HepG2 (cell line): Measurements from ENCODE around the gene FOXN3. TPM values are rescaled to one million over a fixed set of nuclear protein-coding genes. Genes with fewer than 3 reads are reported as not detected.

ENCODE experiments used
- AHR ChIP-seq: IDR thresholded peaks from 2 replicates; pipeline ENCODE4 v1.6.1; 2018; ENCODE audit warnings: missing genetic modification reagents, missing compliant biosample characterization
- CAMTA2 ChIP-seq: sonication (generic); formaldehyde crosslinking; IDR thresholded peaks from 2 replicates; pipeline ENCODE4 v1.4.0; 2020; ENCODE audit warnings: mild to moderate bottlenecking, missing genetic modification reagents, borderline replicate concordance
- MEF2D ChIP-seq: sonication (generic); formaldehyde crosslinking; IDR thresholded peaks from 2 replicates; pipeline ENCODE4 v1.5.1; 2020; ENCODE audit warnings: mild to moderate bottlenecking, missing genetic modification reagents
- PITX1 ChIP-seq: sonication (generic); formaldehyde crosslinking; IDR thresholded peaks from 2 replicates; pipeline ENCODE4 v1.5.1; 2020; ENCODE audit warnings: mild to moderate bottlenecking, missing genetic modification reagents
- RARG ChIP-seq: sonication (generic); formaldehyde crosslinking; IDR thresholded peaks from 2 replicates; pipeline ENCODE4 v1.4.0; 2020; ENCODE audit warnings: low read depth, mild to moderate bottlenecking, missing genetic modification reagents
- SMARCE1 ChIP-seq: fragments of 450-650 bp; IDR thresholded peaks from 2 replicates; pipeline ENCODE4 v1.6.1; 2017; ENCODE audit warnings: borderline replicate concordance
- STAG1 ChIP-seq: sonication (generic); formaldehyde crosslinking; IDR thresholded peaks from 2 replicates; pipeline ENCODE4 v1.4.0; 2020; ENCODE audit warnings: missing genetic modification reagents
- ZMAT3 ChIP-seq: sonication (generic); formaldehyde crosslinking; conservative IDR thresholded peaks from 2 replicates; pipeline ENCODE4 v1.7.0; 2021; ENCODE audit warnings: missing genetic modification reagents
- ZNF263 ChIP-seq: sonication (generic); formaldehyde crosslinking; IDR thresholded peaks from 2 replicates; pipeline ENCODE4 v1.4.0; 2020; ENCODE audit warnings: missing genetic modification reagents
- ZNF557 ChIP-seq: sonication (generic); formaldehyde crosslinking; IDR thresholded peaks from 2 replicates; pipeline ENCODE4 v1.4.0; 2020; ENCODE audit warnings: missing genetic modification reagents
- ZNF562 ChIP-seq: sonication (generic); formaldehyde crosslinking; IDR thresholded peaks from 2 replicates; pipeline ENCODE4 v1.8.0; 2022; ENCODE audit warnings: missing genetic modification reagents, borderline replicate concordance
- ZNF577 ChIP-seq: sonication (generic); formaldehyde crosslinking; IDR thresholded peaks from 2 replicates; pipeline ENCODE4 v1.4.0; 2020; ENCODE audit warnings: mild to moderate bottlenecking, low read depth, missing genetic modification reagents, borderline replicate concordance
- polyA plus RNA-seq, 8 experiments: library from polyadenylated mRNA; depleted of rRNA in 3 of 8; stranded (reverse) in 7 of 8; unstranded in 1 of 8; fragments of >200 nt; fragmentation: Illumina TruSeq in 4 of 8; extraction: Trizol in 4 of 8; gene quantifications; 2 replicates each; pipeline versions ENCODE4 v1.2.1 to v1.2.3, GENCODE V29; 2011 to 2016; ENCODE audit warnings: low read depth in 4 of 8, missing spikeins in 1 of 8, mixed read lengths in 1 of 8; ENCODE audit not compliant: insufficient read depth in 1 of 8
- total RNA-seq, 5 experiments: library from RNA; depleted of rRNA; stranded (reverse); fragments of >200 nt; fragmentation: Illumina TruSeq; extraction: Trizol; gene quantifications; 2 replicates each; pipeline ENCODE4 v1.2.3, GENCODE V29; 2016; ENCODE audit warnings: low read depth in 1 of 5
- TF ChIP-seq, protein P1 (sequence below): sonication (generic); formaldehyde crosslinking; IDR thresholded peaks from one replicate; pipeline ENCODE4 v1.5.1; 2020; ENCODE audit warnings: mild to moderate bottlenecking, missing genetic modification reagents; ENCODE audit errors: not compliant biosample characterization
- TF ChIP-seq, protein P2 (sequence below): IDR thresholded peaks from 2 replicates; pipeline ENCODE4 v1.6.1; 2018; ENCODE audit warnings: missing genetic modification reagents, mild to moderate bottlenecking, missing compliant biosample characterization
- TF ChIP-seq, protein P3 (sequence below): sonication (generic); formaldehyde crosslinking; IDR thresholded peaks from 2 replicates; pipeline ENCODE4 v1.4.0; 2020; ENCODE audit warnings: mild to moderate bottlenecking, low read depth, missing genetic modification reagents
- TF ChIP-seq, protein P4 (sequence below): sonication (generic); formaldehyde crosslinking; IDR thresholded peaks from 2 replicates; pipeline ENCODE4 v1.8.0; 2022; ENCODE audit warnings: mild to moderate bottlenecking, missing genetic modification reagents, moderate library complexity

The FOXN3 gene
- total and polyA plus RNA-seq, 2 of the 13 experiments (the other 11 are each of a cell fraction or from before 2014, with no cell fraction given), result 32.4 to 70.2 TPM

DNA sequence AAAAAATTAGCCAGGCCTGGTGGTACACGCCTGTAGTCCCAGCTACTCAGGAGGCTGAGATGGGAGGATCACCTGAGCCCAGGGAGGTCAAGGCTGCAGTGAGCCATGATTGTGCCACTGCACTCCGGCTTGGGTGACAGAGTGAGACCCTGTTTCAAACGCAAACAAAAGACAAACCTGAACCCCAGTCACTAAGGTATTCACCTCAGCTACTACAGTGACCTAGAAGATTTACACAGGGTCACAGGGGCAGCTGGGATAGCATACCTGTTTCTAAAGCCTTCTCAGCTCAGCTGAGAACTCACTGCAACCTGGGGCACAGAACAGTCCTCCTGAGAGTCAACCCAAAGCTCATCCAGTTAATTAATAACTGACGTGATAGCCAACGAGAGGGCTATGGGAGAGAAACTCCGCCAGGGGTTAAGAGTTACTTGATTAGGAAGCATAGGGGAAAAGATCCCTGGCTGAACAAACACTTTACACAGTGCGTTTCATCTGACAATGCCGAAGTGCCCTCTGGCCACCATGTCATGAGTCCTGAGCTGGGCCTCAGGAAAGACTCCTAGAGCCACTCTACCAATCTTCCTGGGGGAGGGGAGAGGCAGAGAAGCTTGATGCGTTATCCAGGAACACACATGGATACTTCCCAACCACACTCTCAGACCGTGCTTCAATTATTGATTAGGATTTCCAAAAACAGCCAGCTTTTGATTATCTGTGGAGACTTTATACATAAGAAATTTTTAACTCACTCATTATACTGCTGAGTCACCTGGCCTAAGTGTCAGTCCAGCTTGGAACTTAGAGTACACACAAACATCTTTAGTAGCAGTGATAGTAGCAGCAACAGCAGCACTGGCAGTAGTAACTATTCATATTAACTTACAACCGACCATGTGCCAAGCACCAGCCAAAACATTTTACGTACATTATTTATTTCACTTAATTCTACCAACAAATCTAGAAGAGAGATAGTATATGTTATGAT is 48.2 kb downstream of the FOXN3 start (continued):
- TF ChIP-seq, protein P1, sequence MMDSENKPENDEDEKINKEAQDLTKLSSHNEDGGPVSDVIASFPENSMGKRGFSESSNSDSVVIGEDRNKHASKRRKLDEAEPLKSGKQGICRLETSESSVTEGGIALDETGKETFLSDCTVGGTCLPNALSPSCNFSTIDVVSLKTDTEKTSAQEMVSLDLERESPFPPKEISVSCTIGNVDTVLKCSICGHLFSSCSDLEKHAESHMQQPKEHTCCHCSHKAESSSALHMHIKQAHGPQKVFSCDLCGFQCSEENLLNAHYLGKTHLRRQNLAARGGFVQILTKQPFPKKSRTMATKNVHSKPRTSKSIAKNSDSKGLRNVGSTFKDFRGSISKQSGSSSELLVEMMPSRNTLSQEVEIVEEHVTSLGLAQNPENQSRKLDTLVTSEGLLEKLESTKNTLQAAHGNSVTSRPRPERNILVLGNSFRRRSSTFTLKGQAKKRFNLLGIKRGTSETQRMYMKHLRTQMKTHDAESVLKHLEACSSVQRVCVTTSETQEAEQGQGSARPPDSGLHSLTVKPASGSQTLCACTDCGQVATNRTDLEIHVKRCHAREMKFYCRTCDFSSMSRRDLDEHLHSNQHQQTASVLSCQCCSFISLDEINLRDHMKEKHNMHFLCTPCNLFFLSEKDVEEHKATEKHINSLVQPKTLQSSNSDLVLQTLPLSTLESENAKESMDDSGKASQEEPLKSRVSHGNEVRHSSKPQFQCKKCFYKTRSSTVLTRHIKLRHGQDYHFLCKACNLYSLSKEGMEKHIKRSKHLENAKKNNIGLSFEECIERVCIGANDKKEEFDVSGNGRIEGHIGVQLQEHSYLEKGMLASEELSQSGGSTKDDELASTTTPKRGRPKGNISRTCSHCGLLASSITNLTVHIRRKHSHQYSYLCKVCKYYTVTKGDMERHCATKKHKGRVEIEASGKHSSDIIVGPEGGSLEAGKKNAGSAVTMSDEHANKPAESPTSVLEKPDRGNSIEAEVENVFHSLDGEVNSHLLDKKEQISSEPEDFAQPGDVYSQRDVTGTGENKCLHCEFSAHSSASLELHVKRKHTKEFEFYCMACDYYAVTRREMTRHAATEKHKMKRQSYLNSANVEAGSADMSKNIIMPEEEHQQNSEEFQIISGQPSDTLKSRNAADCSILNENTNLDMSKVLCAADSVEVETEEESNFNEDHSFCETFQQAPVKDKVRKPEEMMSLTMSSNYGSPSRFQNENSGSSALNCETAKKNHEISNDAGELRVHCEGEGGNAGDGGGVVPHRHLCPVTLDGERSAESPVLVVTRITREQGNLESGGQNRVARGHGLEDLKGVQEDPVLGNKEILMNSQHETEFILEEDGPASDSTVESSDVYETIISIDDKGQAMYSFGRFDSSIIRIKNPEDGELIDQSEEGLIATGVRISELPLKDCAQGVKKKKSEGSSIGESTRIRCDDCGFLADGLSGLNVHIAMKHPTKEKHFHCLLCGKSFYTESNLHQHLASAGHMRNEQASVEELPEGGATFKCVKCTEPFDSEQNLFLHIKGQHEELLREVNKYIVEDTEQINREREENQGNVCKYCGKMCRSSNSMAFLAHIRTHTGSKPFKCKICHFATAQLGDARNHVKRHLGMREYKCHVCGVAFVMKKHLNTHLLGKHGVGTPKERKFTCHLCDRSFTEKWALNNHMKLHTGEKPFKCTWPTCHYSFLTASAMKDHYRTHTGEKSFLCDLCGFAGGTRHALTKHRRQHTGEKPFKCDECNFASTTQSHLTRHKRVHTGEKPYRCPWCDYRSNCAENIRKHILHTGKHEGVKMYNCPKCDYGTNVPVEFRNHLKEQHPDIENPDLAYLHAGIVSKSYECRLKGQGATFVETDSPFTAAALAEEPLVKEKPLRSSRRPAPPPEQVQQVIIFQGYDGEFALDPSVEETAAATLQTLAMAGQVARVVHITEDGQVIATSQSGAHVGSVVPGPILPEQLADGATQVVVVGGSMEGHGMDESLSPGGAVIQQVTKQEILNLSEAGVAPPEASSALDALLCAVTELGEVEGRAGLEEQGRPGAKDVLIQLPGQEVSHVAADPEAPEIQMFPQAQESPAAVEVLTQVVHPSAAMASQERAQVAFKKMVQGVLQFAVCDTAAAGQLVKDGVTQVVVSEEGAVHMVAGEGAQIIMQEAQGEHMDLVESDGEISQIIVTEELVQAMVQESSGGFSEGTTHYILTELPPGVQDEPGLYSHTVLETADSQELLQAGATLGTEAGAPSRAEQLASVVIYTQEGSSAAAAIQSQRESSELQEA (CRISPR knock-in tag), result no peak
- TF ChIP-seq ZNF577 (CRISPR knock-in tag) (no peak), STAG1 (CRISPR knock-in tag) (no peak), RARG (CRISPR knock-in tag) (no peak), PITX1 (peak; percentile 94), ZMAT3 (CRISPR knock-in tag) (0 out of 2 replicates have a peak, but pooled peaks have one; percentile 46), AHR (CRISPR knock-in tag) (no peak), ZNF562 (CRISPR knock-in tag) (no peak), MEF2D (CRISPR knock-in tag) (peak; percentile 89), CAMTA2 (no peak), ZNF557 (CRISPR knock-in tag) (no peak), ZNF263 (peak; percentile 75), SMARCE1 (no peak)
- TF ChIP-seq, protein P2, sequence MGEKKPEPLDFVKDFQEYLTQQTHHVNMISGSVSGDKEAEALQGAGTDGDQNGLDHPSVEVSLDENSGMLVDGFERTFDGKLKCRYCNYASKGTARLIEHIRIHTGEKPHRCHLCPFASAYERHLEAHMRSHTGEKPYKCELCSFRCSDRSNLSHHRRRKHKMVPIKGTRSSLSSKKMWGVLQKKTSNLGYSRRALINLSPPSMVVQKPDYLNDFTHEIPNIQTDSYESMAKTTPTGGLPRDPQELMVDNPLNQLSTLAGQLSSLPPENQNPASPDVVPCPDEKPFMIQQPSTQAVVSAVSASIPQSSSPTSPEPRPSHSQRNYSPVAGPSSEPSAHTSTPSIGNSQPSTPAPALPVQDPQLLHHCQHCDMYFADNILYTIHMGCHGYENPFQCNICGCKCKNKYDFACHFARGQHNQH (CRISPR knock-in tag), result peak; percentile 81; the same call in 1 of the 2 replicates
- TF ChIP-seq, protein P3, sequence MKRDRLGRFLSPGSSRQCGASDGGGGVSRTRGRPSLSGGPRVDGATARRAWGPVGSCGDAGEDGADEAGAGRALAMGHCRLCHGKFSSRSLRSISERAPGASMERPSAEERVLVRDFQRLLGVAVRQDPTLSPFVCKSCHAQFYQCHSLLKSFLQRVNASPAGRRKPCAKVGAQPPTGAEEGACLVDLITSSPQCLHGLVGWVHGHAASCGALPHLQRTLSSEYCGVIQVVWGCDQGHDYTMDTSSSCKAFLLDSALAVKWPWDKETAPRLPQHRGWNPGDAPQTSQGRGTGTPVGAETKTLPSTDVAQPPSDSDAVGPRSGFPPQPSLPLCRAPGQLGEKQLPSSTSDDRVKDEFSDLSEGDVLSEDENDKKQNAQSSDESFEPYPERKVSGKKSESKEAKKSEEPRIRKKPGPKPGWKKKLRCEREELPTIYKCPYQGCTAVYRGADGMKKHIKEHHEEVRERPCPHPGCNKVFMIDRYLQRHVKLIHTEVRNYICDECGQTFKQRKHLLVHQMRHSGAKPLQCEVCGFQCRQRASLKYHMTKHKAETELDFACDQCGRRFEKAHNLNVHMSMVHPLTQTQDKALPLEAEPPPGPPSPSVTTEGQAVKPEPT, result no peak
- TF ChIP-seq, protein P4, sequence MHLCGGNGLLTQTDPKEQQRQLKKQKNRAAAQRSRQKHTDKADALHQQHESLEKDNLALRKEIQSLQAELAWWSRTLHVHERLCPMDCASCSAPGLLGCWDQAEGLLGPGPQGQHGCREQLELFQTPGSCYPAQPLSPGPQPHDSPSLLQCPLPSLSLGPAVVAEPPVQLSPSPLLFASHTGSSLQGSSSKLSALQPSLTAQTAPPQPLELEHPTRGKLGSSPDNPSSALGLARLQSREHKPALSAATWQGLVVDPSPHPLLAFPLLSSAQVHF (CRISPR knock-in tag), result no peak
